IMR-90 (cell line): ENCODE data around the gene UQCRC2. TPM values are rescaled to one million over a fixed set of nuclear protein-coding genes. Genes with fewer than 3 reads are reported as not detected.

ENCODE experiments used
- ATAC-seq: fragments of 200-7000 bp; cut with Tn5 transposase; 2 replicates; pipeline ENCODE4 v1.9.1; 2020; ENCODE audit warnings: low read depth, mild to moderate bottlenecking, moderate library complexity
- BruUV-seq: library from RNA; stranded (reverse); fragments of 400-500 nt; replicated peaks from 2 replicates; lab custom pipeline; 2021; lab: Mats Ljungman, UMichigan
- CTCF ChIA-PET: fragments of 300-600 bp; formaldehyde crosslinking; extraction: SDS; loops from one replicate; lab custom pipeline; 2021; ENCODE audit warnings: antibody characterized with exemption; lab: Yijun Ruan, JAX
- POLR2A ChIA-PET: fragments of 300-600 bp; sonication (Branson Sonifier 250); formaldehyde crosslinking; loops from one replicate; lab custom pipeline; 2022; ENCODE audit warnings: antibody characterized with exemption; ENCODE audit not compliant: unreplicated experiment; lab: Charles Lee
- DNase-seq: peaks from one replicate; pipeline ENCODE4 v3.0.0; 2013
- H2AFZ ChIP-seq: replicated peaks from 2 replicates; pipeline ENCODE3; 2013; ENCODE audit warnings: low read length, mild to moderate bottlenecking; ENCODE audit not compliant: poor library complexity
- H2AK5ac ChIP-seq: 2 replicates; pipeline ENCODE4 v1.6.1; 2013; ENCODE audit warnings: low read depth, low read length, inconsistent platforms
- H2AK9ac ChIP-seq: replicated peaks from 2 replicates; pipeline ENCODE3; 2013; ENCODE audit warnings: mild to moderate bottlenecking, low read depth, low read length, moderate library complexity; ENCODE audit not compliant: poor library complexity
- H2BK120ac ChIP-seq: 2 replicates; pipeline ENCODE4 v1.6.1; 2013; ENCODE audit warnings: low read depth, low read length, inconsistent platforms
- H2BK15ac ChIP-seq: 3 replicates; pipeline ENCODE4 v1.6.1; 2013; ENCODE audit warnings: low read depth, low read length, inconsistent platforms
- H2BK20ac ChIP-seq: 2 replicates; pipeline ENCODE4 v1.6.1; 2013; ENCODE audit warnings: low read depth, mild to moderate bottlenecking, inconsistent platforms, low read length, moderate library complexity
- H2BK5ac ChIP-seq: 2 replicates; pipeline ENCODE4 v1.6.1; 2013; ENCODE audit warnings: mild to moderate bottlenecking, low read depth, low read length, inconsistent platforms; ENCODE audit not compliant: poor library complexity, severe bottlenecking
- H3K14ac ChIP-seq: replicated peaks from 2 replicates; pipeline ENCODE4 v1.6.1; 2013; ENCODE audit warnings: low read depth, low read length, inconsistent platforms
- H3K18ac ChIP-seq: 2 replicates; pipeline ENCODE4 v1.6.1; 2013; ENCODE audit warnings: low read depth, low read length, control low read depth
- H3K23ac ChIP-seq: 2 replicates; pipeline ENCODE4 v1.6.1; 2013; ENCODE audit warnings: low read depth, low read length, inconsistent platforms
- H3K27ac ChIP-seq: 2 replicates; pipeline ENCODE4 v1.5.1; 2013; ENCODE audit warnings: mild to moderate bottlenecking, control low read depth, low read length; ENCODE audit not compliant: insufficient read depth
- H3K27me3 ChIP-seq: 2 replicates; pipeline ENCODE4 v1.6.1; 2013; ENCODE audit warnings: low read length; ENCODE audit not compliant: control insufficient read depth, insufficient read depth
- H3K36me3 ChIP-seq: 2 replicates; pipeline ENCODE4 v1.6.1; 2013; ENCODE audit warnings: low read length, mixed read lengths; ENCODE audit not compliant: control insufficient read depth, insufficient read depth
- H3K4ac ChIP-seq: 2 replicates; pipeline ENCODE4 v1.6.1; 2013; ENCODE audit warnings: low read depth, low read length, inconsistent platforms
- H3K4me1 ChIP-seq: 2 replicates; pipeline ENCODE4 v1.6.1; 2013; ENCODE audit warnings: low read length, mixed read lengths; ENCODE audit not compliant: control insufficient read depth, insufficient read depth
- H3K4me2 ChIP-seq: 2 replicates; pipeline ENCODE4 v1.6.1; 2013; ENCODE audit warnings: low read depth, mild to moderate bottlenecking, control low read depth, low read length, moderate library complexity
- H3K4me3 ChIP-seq: 2 replicates; pipeline ENCODE4 v1.5.1; 2013; ENCODE audit warnings: low read depth, mild to moderate bottlenecking, control low read depth, low read length, moderate library complexity; ENCODE audit not compliant: insufficient read depth
- H3K56ac ChIP-seq: 2 replicates; pipeline ENCODE4 v1.6.1; 2013; ENCODE audit warnings: low read length, inconsistent platforms; ENCODE audit not compliant: insufficient read depth; ENCODE audit errors: extremely low read depth
- H3K79me1 ChIP-seq, 2 experiments: 2 replicates each; pipeline ENCODE4 v1.6.1; 2013; ENCODE audit warnings: low read length in 2 of 2, inconsistent platforms in 1 of 2, low read depth in 1 of 2
- H3K9ac ChIP-seq: 2 replicates; pipeline ENCODE4 v1.6.1; 2013; ENCODE audit warnings: low read depth, low read length, control low read depth
- H3K9me1 ChIP-seq: 2 replicates; pipeline ENCODE4 v1.6.1; 2013; ENCODE audit warnings: low read length, inconsistent platforms; ENCODE audit not compliant: insufficient read depth
- H3K9me3 ChIP-seq: 2 replicates; pipeline ENCODE4 v1.6.1; 2013; ENCODE audit warnings: low read length; ENCODE audit not compliant: control insufficient read depth, insufficient read depth
- H4K20me1 ChIP-seq: 2 replicates; pipeline ENCODE4 v1.6.1; 2013; ENCODE audit warnings: low read length, inconsistent platforms; ENCODE audit not compliant: insufficient read depth
- H4K5ac ChIP-seq: 2 replicates; pipeline ENCODE4 v1.6.1; 2013; ENCODE audit warnings: mild to moderate bottlenecking, low read depth, low read length, control low read depth
- H4K8ac ChIP-seq, 2 experiments: 2 replicates each; pipeline ENCODE4 v1.6.1; 2013; ENCODE audit warnings: low read depth in 2 of 2, low read length in 2 of 2, control low read depth in 1 of 2, inconsistent platforms in 1 of 2
- H4K91ac ChIP-seq: 2 replicates; pipeline ENCODE4 v1.6.1; 2013; ENCODE audit warnings: low read depth, low read length, inconsistent platforms; ENCODE audit not compliant: insufficient read depth
- BHLHE40 ChIP-seq: fragments of 150-350 bp; IDR thresholded peaks from 2 replicates; pipeline ENCODE4 v1.6.1; 2016; ENCODE audit warnings: mild to moderate bottlenecking, low read depth, low read length
- CEBPB ChIP-seq: IDR thresholded peaks from 2 replicates; pipeline ENCODE4 v1.6.1; 2012; ENCODE audit warnings: low read depth, low read length, improper control_type of control experiment
- CTCF ChIP-seq: conservative IDR thresholded peaks from 2 replicates; pipeline ENCODE4 v1.5.1; 2012; ENCODE audit warnings: mild to moderate bottlenecking, low read depth, low read length, improper control_type of control experiment
- MAFK ChIP-seq: IDR thresholded peaks from 2 replicates; pipeline ENCODE4 v1.6.1; 2012; ENCODE audit warnings: low read depth, low read length, improper control_type of control experiment
- MXI1 ChIP-seq: IDR thresholded peaks from 2 replicates; pipeline ENCODE4 v1.6.1; 2012; ENCODE audit warnings: low read depth, mild to moderate bottlenecking, low read length, moderate library complexity, borderline replicate concordance
- NFE2L2 ChIP-seq: fragments of 150-350 bp; IDR thresholded peaks from 2 replicates; pipeline ENCODE4 v1.6.1; 2016; ENCODE audit warnings: low read depth, mild to moderate bottlenecking, low read length
- POLR2A ChIP-seq: IDR thresholded peaks from 2 replicates; pipeline ENCODE4 v1.6.1; 2012; ENCODE audit warnings: mild to moderate bottlenecking, low read depth, low read length
- RAD21 ChIP-seq: IDR thresholded peaks from 2 replicates; pipeline ENCODE4 v1.6.1; 2012; ENCODE audit warnings: low read length, improper control_type of control experiment
- RCOR1 ChIP-seq: IDR thresholded peaks from 2 replicates; pipeline ENCODE4 v1.6.1; 2012; ENCODE audit warnings: mild to moderate bottlenecking, low read length, improper control_type of control experiment; ENCODE audit not compliant: insufficient replicate concordance
- USF2 ChIP-seq: fragments of 150-350 bp; IDR thresholded peaks from 2 replicates; pipeline ENCODE4 v1.6.1; 2017; ENCODE audit warnings: mild to moderate bottlenecking, antibody characterized with exemption, low read length, low read depth
- WGBS, 2 experiments: methylation state at CpG; one replicate each; pipeline versions ENCODE4 v1.1.5 to v1.1.7; 2013; ENCODE audit warnings: missing lambda C conversion rate in 2 of 2; ENCODE audit not compliant: insufficient read length in 1 of 2; ENCODE audit errors: extremely low coverage in 2 of 2; 5-methylcytosine and 5-hydroxymethylcytosine counted together
- dilution Hi-C: fragments of 300-500 bp; cut with HindIII; formaldehyde crosslinking; loops from one replicate; pipeline ENCODE4 v1.14.3; 2018; ENCODE audit warnings: low sequenced_read_pairs; ENCODE audit not compliant: unreplicated experiment
- in situ Hi-C: fragments of 300-500 bp; cut with MboI; formaldehyde crosslinking; loops from 3 replicates; pipeline ENCODE4 v1.14.3; 2019; ENCODE audit warnings: low sequenced_read_pairs, inconsistent platforms, mixed read lengths
- intact Hi-C: fragments of 100-400 bp; cut with micrococcal nuclease; formaldehyde crosslinking; loops from 2 replicates; pipeline ENCODE4 v1.10.0; 2022
- polyA plus RNA-seq, 3 experiments: library from polyadenylated mRNA; depleted of rRNA; stranded (reverse); fragments of >200 nt; gene quantifications; 2 replicates each; pipeline ENCODE4 v1.2.3, GENCODE V29; 2012; ENCODE audit warnings: low replicate concordance in 1 of 3
- total RNA-seq: library from RNA; depleted of rRNA; stranded (reverse); fragments of >200 nt; gene quantifications from 2 replicates; pipeline ENCODE4 v1.2.3, GENCODE V29; 2012
- TF ChIP-seq, protein P1 (sequence below): fragments of 150-350 bp; IDR thresholded peaks from 2 replicates; pipeline ENCODE4 v1.6.1; 2016; ENCODE audit warnings: low read depth, mild to moderate bottlenecking, low read length, moderate library complexity, borderline replicate concordance

The UQCRC2 gene
- total and polyA plus RNA-seq, 2 of the 4 experiments (the other 2 are of a cell fraction): 191 to 284 TPM

GRCh38 chr16:21963887-21964286, 10.7 kb downstream of the UQCRC2 start:
- dilution Hi-C loops (no loop called here), intact Hi-C loops (no loop called here), in situ Hi-C loops (no loop called here)
- H2AK9ac ChIP-seq: no peak overlapping the region
- TF ChIP-seq, protein P1, sequence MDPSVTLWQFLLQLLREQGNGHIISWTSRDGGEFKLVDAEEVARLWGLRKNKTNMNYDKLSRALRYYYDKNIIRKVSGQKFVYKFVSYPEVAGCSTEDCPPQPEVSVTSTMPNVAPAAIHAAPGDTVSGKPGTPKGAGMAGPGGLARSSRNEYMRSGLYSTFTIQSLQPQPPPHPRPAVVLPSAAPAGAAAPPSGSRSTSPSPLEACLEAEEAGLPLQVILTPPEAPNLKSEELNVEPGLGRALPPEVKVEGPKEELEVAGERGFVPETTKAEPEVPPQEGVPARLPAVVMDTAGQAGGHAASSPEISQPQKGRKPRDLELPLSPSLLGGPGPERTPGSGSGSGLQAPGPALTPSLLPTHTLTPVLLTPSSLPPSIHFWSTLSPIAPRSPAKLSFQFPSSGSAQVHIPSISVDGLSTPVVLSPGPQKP: no peak
- no peak for TF ChIP-seq CTCF
- TF ChIP-seq RCOR1: no peak
- TF ChIP-seq POLR2A: no peak
- no peak for TF ChIP-seq RAD21
- no peak for TF ChIP-seq MXI1
- no peak for TF ChIP-seq CEBPB
- TF ChIP-seq USF2: no peak
- TF ChIP-seq BHLHE40: no peak
- no peak for TF ChIP-seq NFE2L2
- no peak for TF ChIP-seq MAFK
- H2BK120ac ChIP-seq: no peak overlapping the region
- H3K4me3 ChIP-seq: no peak overlapping the region
- DNase-seq (no peak), ATAC-seq (no peak)
- no peak overlapping the region for H2BK15ac ChIP-seq
- H3K4ac ChIP-seq: no peak overlapping the region
- no peaks in the 10 kb centered on the region for H3K9me3 ChIP-seq
- no peaks in the 10 kb centered on the region for H3K4me1 ChIP-seq
- H3K27me3 ChIP-seq: no peaks in the 10 kb centered on the region
- H2BK5ac ChIP-seq: no peak overlapping the region
- no peak overlapping the region for H2BK20ac ChIP-seq
- H2AK5ac ChIP-seq: no peak overlapping the region
- H3K9ac ChIP-seq: no peak overlapping the region
- H4K20me1 ChIP-seq: no peaks in the 10 kb centered on the region
- peaks cover 49% of the 10 kb centered on the region for H3K36me3 ChIP-seq
- H4K91ac ChIP-seq: no peak overlapping the region
- no peak overlapping the region for H2AFZ ChIP-seq
- CTCF ChIA-PET: no interaction called here
- H3K14ac ChIP-seq: no peak overlapping the region
- H3K18ac ChIP-seq: no peak overlapping the region
- no peak overlapping the region for H3K56ac ChIP-seq
- H3K9me1 ChIP-seq: no peaks in the 10 kb centered on the region
- no peak overlapping the region for H3K4me2 ChIP-seq
- no peak overlapping the region for H3K23ac ChIP-seq
- H3K27ac ChIP-seq: no peak overlapping the region
- no TSS peak for BruUV-seq
- peaks cover 5 to 6% of the 10 kb centered on the region in 2 experiments; a peak in 2 of 4 replicates for H3K79me1 ChIP-seq
- POLR2A ChIA-PET: no interaction called here
- no peak overlapping the region for H4K8ac ChIP-seq
- no peak overlapping the region for H4K5ac ChIP-seq
- no CpG with 5 or more reads among the region's 3 CpGs for WGBS, 2 experiments
